HS-27A (cell line): ENCODE measurements around the gene BTF3L4.

Experiments
- DNase-seq: peaks from one replicate; pipeline ENCODE4 v3.0.0-alpha.2; 2012; ENCODE audit warnings: low read depth, missing footprints

BTF3L4 gene

GRCh38 chr1:52123622-52124021, 67.5 kb downstream of the BTF3L4 start:
- DNase-seq: no peak

- DNase-seq: no peak
Observed at GRCh38 chr1:52125736-52126359, 69.8 kb downstream of the BTF3L4 start.

DNA sequence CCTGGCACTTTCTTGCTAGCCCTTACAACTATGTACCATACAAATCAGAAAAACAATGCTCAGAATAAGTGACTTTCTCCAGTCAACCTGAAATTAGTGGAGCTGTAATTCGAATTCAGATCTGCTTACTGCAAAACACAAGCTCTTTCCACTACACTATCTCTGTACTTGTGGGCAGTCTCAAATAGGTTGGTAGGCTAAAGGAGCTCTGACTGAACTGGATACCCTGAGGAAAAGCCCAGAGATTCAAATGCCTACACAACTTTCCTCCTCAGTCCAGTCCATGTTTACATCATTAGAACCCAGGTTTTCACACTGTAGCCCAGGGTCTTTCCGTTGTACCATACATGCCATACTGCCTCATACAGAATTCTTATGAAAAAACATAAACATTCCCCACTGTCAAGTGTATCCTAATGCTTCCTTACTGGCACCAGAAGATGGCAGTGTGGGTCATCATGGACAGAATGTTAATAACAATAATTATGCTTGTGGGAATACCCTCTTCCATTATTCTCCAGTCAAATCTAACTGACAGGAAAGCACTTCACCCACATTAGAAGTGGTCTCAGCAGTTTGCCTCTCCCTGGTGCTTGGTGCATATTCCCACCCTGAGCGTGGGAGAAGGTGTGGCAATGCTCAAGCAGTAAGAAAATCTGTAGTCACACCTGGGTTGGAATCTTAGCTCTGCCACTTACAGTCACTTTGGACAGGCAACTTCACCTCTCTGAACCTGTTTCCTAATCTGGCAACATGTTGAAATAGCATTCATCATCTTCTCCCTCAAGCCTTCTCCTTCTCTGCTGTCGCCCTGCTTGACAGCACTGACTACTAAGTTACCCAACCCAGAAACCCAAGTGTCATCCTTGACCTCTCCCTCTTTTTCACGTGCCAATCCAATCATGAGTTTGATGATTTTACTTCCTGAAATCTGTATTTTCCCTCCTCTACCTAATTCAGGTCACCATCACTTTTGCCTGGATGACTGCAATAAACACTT, 71.4 kb downstream of the BTF3L4 start:
- no peak for DNase-seq

- no peak for DNase-seq
Observed at GRCh38 chr1:52139817-52140540, 83.9 kb downstream of the BTF3L4 start.
